Psoas muscle (tissue), 8 donors: ENCODE data around the gene EIF4B. TPM values are rescaled to one million over a fixed set of nuclear protein-coding genes. Genes with fewer than 3 reads are reported as not detected.

Source experiments
- ATAC-seq, 4 donors: fragments of 200-7000 bp; cut with Tn5 transposase; one replicate each; pipeline ENCODE4 v1.9.1; 2020; ENCODE audit warnings: moderate library complexity in 3 of 4, mild to moderate bottlenecking in 2 of 4
- DNase-seq, 2 donors: peaks; one replicate each; pipeline ENCODE4 v3.0.0-alpha.2; 2020
- H3K27ac ChIP-seq: fragments of 200-600 bp; one replicate; pipeline ENCODE4 v1.8.0; 2022
- H3K27me3 ChIP-seq, 3 donors: fragments of 200-600 bp in 1 of 3; one replicate each; pipeline versions ENCODE4 v1.6.1 to v1.8.0; 2013 to 2022; ENCODE audit warnings: low read length in 2 of 3, mild to moderate bottlenecking in 2 of 3, moderate library complexity in 1 of 3; ENCODE audit not compliant: insufficient read depth in 3 of 3
- H3K36me3 ChIP-seq, 2 donors: fragments of 200-600 bp in 1 of 2; one replicate each; pipeline versions ENCODE4 v1.6.1 to v1.8.0; 2013 to 2022; ENCODE audit warnings: low read depth in 1 of 2, mild to moderate bottlenecking in 1 of 2, moderate library complexity in 1 of 2; ENCODE audit not compliant: insufficient read depth in 1 of 2
- H3K4me1 ChIP-seq: fragments of 200-600 bp; one replicate; pipeline ENCODE4 v1.8.0; 2022
- H3K4me3 ChIP-seq: fragments of 200-600 bp; one replicate; pipeline ENCODE4 v1.8.0; 2022; ENCODE audit warnings: mild to moderate bottlenecking
- H3K9me3 ChIP-seq: fragments of 200-600 bp; one replicate; pipeline ENCODE4 v1.8.0; 2022
- WGBS, 3 donors: extraction: QIAGEN DNeasy Blood & Tissue Kit; methylation state at CpG; one replicate each; pipeline versions ENCODE4 v1.1.6 to v1.1.7; 2013; 5-methylcytosine and 5-hydroxymethylcytosine counted together
- intact Hi-C, 2 donors: fragments of 100-400 bp; cut with DNase I; formaldehyde crosslinking; loops; one replicate each; pipeline versions ENCODE4 v1.11.0 to v1.14.2; 2022
- polyA plus RNA-seq, 3 donors: library from polyadenylated mRNA; stranded (reverse); fragments of 200-250 nt; gene quantifications; one replicate each; pipeline ENCODE4 v1.2.3, GENCODE V29; 2013
- total RNA-seq, 4 donors: library from RNA; stranded (reverse); fragmentation: NEBNext Ultra II Directional in 2 of 4; extraction: Animal tissue kit (Norgen Biotek cat#: 25700) in 2 of 4; gene quantifications; one replicate each; pipeline versions ENCODE4 v1.2.1 to v1.2.4, GENCODE V29; 2021 to 2023
- TF ChIP-seq, protein P1 (sequence below): fragments of 200-600 bp; IDR thresholded peaks from one replicate; pipeline ENCODE4 v1.8.0; 2022; ENCODE audit warnings: antibody characterized with exemption
- donor health status: healthy with polysubstance abuse.
- donor health status: DM: no; HTN: no; CAD: no; lungs with moderate emphysema.
- donor health status: Bipolar disorder and iron deficiency.
- donor health status: healthy.
- donor health status: DM: yes; HTN: yes; CAD: no.
- donor health status: DM: no; HTN: no; CAD: no.
- donor health status: DM: no; HTN: no; CAD: no.
- donor health status: DM: yes; HTN: yes; CAD: no.

The EIF4B gene
- total and polyA plus RNA-seq, 7 donors = 150 to 669 (median 565) TPM

DNA sequence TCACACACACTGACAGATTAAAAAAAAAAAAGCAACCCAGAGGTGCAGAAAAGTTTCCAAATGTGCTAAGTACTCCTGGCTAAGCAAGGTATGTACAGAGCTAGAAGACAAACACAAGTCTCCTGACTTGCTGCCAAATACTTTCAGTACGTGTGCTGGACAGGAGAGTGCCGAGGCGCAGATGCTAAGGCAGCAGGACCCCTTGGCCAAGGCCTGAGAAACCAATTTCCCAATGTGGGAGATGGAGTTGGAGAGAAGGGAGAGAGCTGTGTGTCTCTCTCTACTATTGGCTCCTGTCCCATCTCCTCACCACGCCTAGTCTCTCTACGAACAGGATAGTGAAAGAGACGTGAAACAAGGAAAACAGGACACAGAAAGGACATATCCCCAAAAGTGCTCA is 67.6 kb downstream of the EIF4B start:
- no peaks in the 10 kb centered on the region for H3K9me3 ChIP-seq
- H3K4me3 ChIP-seq = no peak overlapping the region
- H3K4me1 ChIP-seq = peaks cover 33% of the 10 kb centered on the region
- H3K27ac ChIP-seq = no peak overlapping the region
- TF ChIP-seq, protein P1, sequence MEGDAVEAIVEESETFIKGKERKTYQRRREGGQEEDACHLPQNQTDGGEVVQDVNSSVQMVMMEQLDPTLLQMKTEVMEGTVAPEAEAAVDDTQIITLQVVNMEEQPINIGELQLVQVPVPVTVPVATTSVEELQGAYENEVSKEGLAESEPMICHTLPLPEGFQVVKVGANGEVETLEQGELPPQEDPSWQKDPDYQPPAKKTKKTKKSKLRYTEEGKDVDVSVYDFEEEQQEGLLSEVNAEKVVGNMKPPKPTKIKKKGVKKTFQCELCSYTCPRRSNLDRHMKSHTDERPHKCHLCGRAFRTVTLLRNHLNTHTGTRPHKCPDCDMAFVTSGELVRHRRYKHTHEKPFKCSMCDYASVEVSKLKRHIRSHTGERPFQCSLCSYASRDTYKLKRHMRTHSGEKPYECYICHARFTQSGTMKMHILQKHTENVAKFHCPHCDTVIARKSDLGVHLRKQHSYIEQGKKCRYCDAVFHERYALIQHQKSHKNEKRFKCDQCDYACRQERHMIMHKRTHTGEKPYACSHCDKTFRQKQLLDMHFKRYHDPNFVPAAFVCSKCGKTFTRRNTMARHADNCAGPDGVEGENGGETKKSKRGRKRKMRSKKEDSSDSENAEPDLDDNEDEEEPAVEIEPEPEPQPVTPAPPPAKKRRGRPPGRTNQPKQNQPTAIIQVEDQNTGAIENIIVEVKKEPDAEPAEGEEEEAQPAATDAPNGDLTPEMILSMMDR = no peak
- no peaks in the 10 kb centered on the region for H3K27me3 ChIP-seq
- DNase-seq (peak; percentile 28 to 60), ATAC-seq (no peak)
- H3K36me3 ChIP-seq = peaks cover 0 to 80% of the 10 kb centered on the region in 2 donors
- WGBS, 3 donors = 65 to 76% (median 70%) methylated on average over 6 of the region's 6 CpGs
- intact Hi-C loops = no loop called here

DNA sequence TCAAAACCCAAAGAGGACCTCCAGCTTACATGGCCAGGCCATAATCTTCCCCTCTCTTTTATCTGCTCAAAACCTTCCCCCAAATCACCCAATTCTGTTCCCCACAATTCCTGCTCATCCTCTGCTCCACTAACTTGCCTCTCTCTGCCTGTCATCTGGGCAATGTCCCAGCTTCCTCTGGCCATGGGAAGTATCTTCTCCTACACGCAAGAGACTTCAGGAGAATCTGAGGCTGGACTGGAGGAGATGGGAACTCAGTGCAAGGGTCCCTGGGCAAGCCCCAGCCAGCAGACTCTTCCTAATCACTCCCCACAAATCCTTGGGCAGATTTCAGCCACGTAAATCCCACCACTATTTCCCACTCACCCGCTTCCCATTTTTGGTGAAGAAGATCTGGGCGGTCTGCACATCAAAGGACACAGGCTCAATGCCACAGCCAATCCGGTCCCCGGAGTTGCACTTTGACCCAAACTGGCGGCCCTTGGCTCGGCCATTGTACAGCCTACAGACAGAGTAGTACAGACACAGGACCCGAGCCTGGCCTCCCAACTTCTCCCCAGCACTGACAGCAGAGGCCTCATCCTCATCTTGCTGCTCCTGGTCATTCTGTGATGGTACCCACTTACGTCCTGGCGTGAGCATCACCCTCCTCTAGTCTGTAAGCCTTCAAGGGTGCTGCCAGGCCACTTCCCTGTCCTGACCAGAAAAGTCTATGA is 68.2 kb downstream of the EIF4B start:
- intact Hi-C loops = no loop called here
- Histone ChIP-seq H3K27me3 (no peaks in the 10 kb centered on the region), H3K36me3 (peaks cover 0 to 76% of the 10 kb centered on the region in 2 donors), H3K27ac (no peak overlapping the region), H3K4me1 (peaks cover 33% of the 10 kb centered on the region), H3K4me3 (no peak overlapping the region), H3K9me3 (no peaks in the 10 kb centered on the region)
- TF ChIP-seq, protein P1 = no peak
- DNase-seq = peak in 1 of 2 donors; percentile 18
- no peak for ATAC-seq
- WGBS, 3 donors = 86 to 89% (median 87%) methylated on average over 11 of the region's 11 CpGs

DNA sequence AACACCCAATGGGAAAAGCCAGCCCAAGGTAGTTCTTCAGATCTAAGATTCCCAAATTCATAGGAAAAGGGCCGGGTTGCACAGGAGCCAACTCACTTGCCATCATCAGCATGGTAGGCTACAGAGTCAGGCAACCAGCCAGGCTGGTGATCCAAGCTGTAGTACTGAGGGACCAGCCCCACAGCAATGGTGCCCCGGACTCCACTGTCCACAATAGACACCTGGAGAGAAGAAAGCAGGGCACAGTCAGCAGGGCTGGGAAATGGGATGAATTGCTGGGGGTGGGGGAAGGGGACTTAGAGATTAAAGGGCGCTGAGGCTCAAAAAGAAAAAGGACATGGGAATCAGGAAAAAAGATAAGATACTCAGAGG is 68.7 kb downstream of the EIF4B start:
- Histone ChIP-seq H3K27me3 (no peaks in the 10 kb centered on the region), H3K27ac (no peak overlapping the region), H3K36me3 (peaks cover 0 to 71% of the 10 kb centered on the region in 2 donors), H3K4me1 (peaks cover 33% of the 10 kb centered on the region), H3K9me3 (no peaks in the 10 kb centered on the region), H3K4me3 (no peak overlapping the region)
- WGBS, 3 donors = 92 to 99% (median 95%) methylated on average over 3 of the region's 3 CpGs
- no peak for DNase-seq
- intact Hi-C loops = no loop called here
- no peak for ATAC-seq
- TF ChIP-seq, protein P1 = no peak

DNA sequence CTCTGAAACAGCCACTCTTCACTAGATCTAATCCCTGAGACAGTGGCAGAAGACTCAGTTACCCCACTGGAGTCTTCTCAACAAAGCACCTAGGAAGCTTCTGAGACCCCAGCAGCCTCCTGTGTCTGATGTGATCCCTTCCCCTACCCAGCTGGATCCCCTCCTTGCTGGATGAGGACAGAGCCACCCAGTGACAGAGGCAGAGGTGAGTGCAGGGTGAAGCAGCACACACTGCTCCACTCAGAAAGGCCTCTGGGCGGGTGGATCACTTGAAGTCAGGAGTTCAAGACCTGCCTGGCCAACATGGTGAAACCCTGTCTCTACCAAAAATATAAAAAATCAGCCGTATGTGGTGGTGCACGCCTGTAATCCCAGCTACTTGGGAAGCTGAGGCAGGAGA is 70.2 kb downstream of the EIF4B start:
- peaks cover 0 to 57% of the 10 kb centered on the region in 2 donors for H3K36me3 ChIP-seq
- WGBS, 3 donors = 94 to 99% (median 95%) methylated on average over 3 of the region's 3 CpGs
- peaks cover 30% of the 10 kb centered on the region for H3K4me1 ChIP-seq
- DNase-seq (no peak), ATAC-seq (no peak)
- H3K27ac ChIP-seq = no peak overlapping the region
- H3K9me3 ChIP-seq = no peaks in the 10 kb centered on the region
- no peaks in the 10 kb centered on the region for H3K27me3 ChIP-seq
- intact Hi-C loops = no loop called here
- no peak overlapping the region for H3K4me3 ChIP-seq
- TF ChIP-seq, protein P1 = no peak

DNA sequence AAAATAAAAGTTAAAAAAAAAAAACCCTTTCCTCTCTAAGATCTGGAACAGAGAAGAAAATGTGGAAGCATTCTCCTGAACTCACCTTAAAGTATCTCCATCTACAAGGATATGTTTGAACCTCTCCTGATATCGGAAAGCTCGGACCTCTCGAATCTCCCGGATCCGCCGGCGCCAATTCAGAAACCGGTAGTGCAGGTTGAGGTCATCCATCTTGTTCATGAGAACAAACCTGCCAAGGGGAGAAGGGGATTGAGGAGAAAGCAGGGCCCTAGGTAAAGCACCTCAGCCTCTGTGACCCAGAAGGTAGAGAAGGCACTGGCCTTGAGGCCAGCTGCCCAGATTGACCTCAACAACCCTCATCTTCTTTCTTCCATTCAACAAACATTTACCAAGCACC is 70.8 kb downstream of the EIF4B start:
- DNase-seq (no peak), ATAC-seq (no peak)
- peaks cover 25% of the 10 kb centered on the region for H3K4me1 ChIP-seq
- H3K36me3 ChIP-seq = peaks cover 0 to 52% of the 10 kb centered on the region in 2 donors
- H3K27me3 ChIP-seq = no peaks in the 10 kb centered on the region
- intact Hi-C loops = no loop called here
- H3K9me3 ChIP-seq = no peaks in the 10 kb centered on the region
- no peak overlapping the region for H3K27ac ChIP-seq
- TF ChIP-seq, protein P1 = no peak
- WGBS, 3 donors = 95 to 98% (median 96%) methylated on average over 8 of the region's 8 CpGs
- H3K4me3 ChIP-seq = no peak overlapping the region
